Renal cortical epithelial cell (primary cell): Measurements from ENCODE around the gene ZNF579. TPM values are rescaled to one million over a fixed set of nuclear protein-coding genes. Genes with fewer than 3 reads are reported as not detected.
"Not testable (repeated sequence)": the region's sequence is repeated elsewhere in the genome, so short reads cannot be mapped to it uniquely, and the experiment has no call there.

Experiments used
- DNase-seq: peaks from one replicate; pipeline ENCODE4 v3.0.0-alpha.2; 2011; ENCODE audit warnings: low read depth
- total RNA-seq: library from RNA; depleted of rRNA; stranded (reverse); fragments of >200 nt; gene quantifications from 2 replicates; pipeline ENCODE4 v1.2.3, GENCODE V29; 2014

Gene ZNF579
- total RNA-seq, 1 donor from 2014 or later: 12.4 TPM

GRCh38 chr19:55593096-55593772, 12.6 kb upstream of the ZNF579 start:
- no peak for DNase-seq

- DNase-seq: no peak
Observed at GRCh38 chr19:55592391-55593090, 11.9 kb upstream of the ZNF579 start.

GRCh38 chr19:55591555-55591954, 10.9 kb upstream of the ZNF579 start:
- DNase-seq: no peak

- DNase-seq: no peak
Observed at GRCh38 chr19:55590617-55591016, 10.0 kb upstream of the ZNF579 start.

GRCh38 chr19:55590109-55590508, 9.5 kb upstream of the ZNF579 start:
- no peak for DNase-seq

- no peak for DNase-seq
Observed at GRCh38 chr19:55588738-55589137, 8.1 kb upstream of the ZNF579 start.

- DNase-seq: peak; percentile 93
Observed at GRCh38 chr19:55586976-55587668, 6.5 kb upstream of the ZNF579 start.

- DNase-seq: peak; percentile 74
Observed at GRCh38 chr19:55585658-55586339, 5.2 kb upstream of the ZNF579 start.

- no peak for DNase-seq
Observed at GRCh38 chr19:55584871-55585270, 4.2 kb upstream of the ZNF579 start.

- DNase-seq: not testable (repeated sequence)
Observed at GRCh38 chr19:55583897-55584296, 3.2 kb upstream of the ZNF579 start.

- DNase-seq: not testable (repeated sequence)
Observed at GRCh38 chr19:55582284-55582683, 1.6 kb upstream of the ZNF579 start.

GRCh38 chr19:55581823-55582223, 1.2 kb upstream of the ZNF579 start:
- peak; percentile 96 for DNase-seq

GRCh38 chr19:55581145-55581822, 636 bp upstream of the ZNF579 start:
- no peak for DNase-seq

- DNase-seq: no peak
Observed at GRCh38 chr19:55579766-55580621, 654 bp downstream of the ZNF579 start.

GRCh38 chr19:55578761-55579747, 1.6 kb downstream of the ZNF579 start:
- no peak for DNase-seq

GRCh38 chr19:55578031-55578760, 2.5 kb downstream of the ZNF579 start:
- no peak for DNase-seq

- DNase-seq: no peak
Observed at GRCh38 chr19:55576746-55577145, 3.9 kb downstream of the ZNF579 start.

GRCh38 chr19:55573929-55574328, 6.7 kb downstream of the ZNF579 start:
- not testable (repeated sequence) for DNase-seq

GRCh38 chr19:55569477-55569876, 11.2 kb downstream of the ZNF579 start:
- DNase-seq: not testable (repeated sequence)
